ENCODE measurements around the gene EMID1. TPM values are rescaled to one million over a fixed set of nuclear protein-coding genes. Genes with fewer than 3 reads are reported as not detected.
"Not testable (repeated sequence)": the region's sequence is repeated elsewhere in the genome, so short reads cannot be mapped to it uniquely, and the experiment has no call there.

EMID1 gene
- total RNA-seq, 2 experiments from 2014 or later: not detected

- BruUV-seq (replicated peaks): no TSS peak
- Histone ChIP-seq H3K4me3 (ENCODE audit: low read depth, low read length, poor library complexity, severe bottlenecking) (no peak overlapping the region), H3K4me2 (ENCODE audit: low read length) (no peak overlapping the region), H3K79me2 (ENCODE audit: insufficient read depth, low read depth, low read length) (no peaks in the 10 kb centered on the region), H3K27ac (ENCODE audit: low read depth, low read length, poor library complexity, severe bottlenecking) (no peak overlapping the region), H3K4me1 (ENCODE audit: insufficient read depth, low read length, poor library complexity, severe bottlenecking) (no peaks in the 10 kb centered on the region), H3K9me3 (ENCODE audit: low read length) (no peaks in the 10 kb centered on the region), H4K20me1 (ENCODE audit: insufficient read depth, low read length) (no peaks in the 10 kb centered on the region), H3K36me3 (ENCODE audit: insufficient read depth, low read length) (no peaks in the 10 kb centered on the region), H3K9me2 (ENCODE audit: insufficient read depth, low read length) (no peaks in the 10 kb centered on the region), H2AFZ (ENCODE audit: low read length) (no peak overlapping the region)
- DNase-seq (ENCODE audit: low spot score): no peak
- intact Hi-C loops (cut with micrococcal nuclease; ENCODE audit: unreplicated experiment): no loop called here
- TF ChIP-seq CTCF (conservative IDR thresholded peaks at IDR 0.05; ENCODE audit: low read length): no peak
- TF ChIP-seq EZH2phosphoT487 (IDR thresholded peaks at IDR 0.05; ENCODE audit: borderline replicate concordance, low read depth, low read length): no peak
- ChIA-PET POLR2A (interaction anchor here (0.6 kb wide), 1 partner anchor 237 kb away, joined by 3 read pairs; no protein-coding TSS in a partner anchor), CTCF (ENCODE audit: unreplicated experiment) (no interaction called here)
These were observed 27.7 kb downstream of the EMID1 start for GRCh38 chr22:29233277-29233877.

GRCh38 chr22:29240481-29240880 is 34.8 kb downstream of the EMID1 start:
- CTCF ChIA-PET (ENCODE audit: unreplicated experiment); H4K20me1 ChIP-seq (ENCODE audit: insufficient read depth, low read length); H2AFZ ChIP-seq (ENCODE audit: low read length); H3K27ac ChIP-seq (ENCODE audit: low read depth, low read length, poor library complexity, severe bottlenecking); H3K79me2 ChIP-seq (ENCODE audit: insufficient read depth, low read depth, low read length); H3K4me3 ChIP-seq (ENCODE audit: low read depth, low read length, poor library complexity, severe bottlenecking); H3K36me3 ChIP-seq (ENCODE audit: insufficient read depth, low read length); DNase-seq (ENCODE audit: low spot score); H3K4me1 ChIP-seq (ENCODE audit: insufficient read depth, low read length, poor library complexity, severe bottlenecking); H3K4me2 ChIP-seq (ENCODE audit: low read length); H3K9me2 ChIP-seq (ENCODE audit: insufficient read depth, low read length); H3K9me3 ChIP-seq (ENCODE audit: low read length); BruUV-seq (replicated peaks); POLR2A ChIA-PET: not testable (repeated sequence)
- intact Hi-C loops (cut with micrococcal nuclease; ENCODE audit: unreplicated experiment): loop anchor here (10.0 kb wide), 1 partner anchor 386 kb away; no protein-coding TSS in a partner anchor

- ChIA-PET POLR2A (no interaction called here), CTCF (ENCODE audit: unreplicated experiment) (no interaction called here)
- Histone ChIP-seq H3K27ac (ENCODE audit: low read depth, low read length, poor library complexity, severe bottlenecking) (no peak overlapping the region), H2AFZ (ENCODE audit: low read length) (no peak overlapping the region), H3K4me1 (ENCODE audit: insufficient read depth, low read length, poor library complexity, severe bottlenecking) (no peaks in the 10 kb centered on the region), H3K36me3 (ENCODE audit: insufficient read depth, low read length) (no peaks in the 10 kb centered on the region), H3K4me2 (ENCODE audit: low read length) (no peak overlapping the region), H3K79me2 (ENCODE audit: insufficient read depth, low read depth, low read length) (no peaks in the 10 kb centered on the region), H4K20me1 (ENCODE audit: insufficient read depth, low read length) (no peaks in the 10 kb centered on the region), H3K9me2 (ENCODE audit: insufficient read depth, low read length) (no peaks in the 10 kb centered on the region), H3K4me3 (ENCODE audit: low read depth, low read length, poor library complexity, severe bottlenecking) (no peak overlapping the region), H3K9me3 (ENCODE audit: low read length) (no peaks in the 10 kb centered on the region)
- BruUV-seq (replicated peaks): no TSS peak
- no peak for TF ChIP-seq CTCF (conservative IDR thresholded peaks at IDR 0.05; ENCODE audit: low read length)
- no peak for TF ChIP-seq EZH2phosphoT487 (IDR thresholded peaks at IDR 0.05; ENCODE audit: borderline replicate concordance, low read depth, low read length)
- intact Hi-C loops (cut with micrococcal nuclease; ENCODE audit: unreplicated experiment): loop anchor here (10.0 kb wide), 1 partner anchor 389 kb away; no protein-coding TSS in a partner anchor
- no peak for DNase-seq (ENCODE audit: low spot score)
These were observed 38.3 kb downstream of the EMID1 start for GRCh38 chr22:29243874-29244446.
